Stimulated activated CD4-positive, alpha-beta T cell treated with anti-CD3 and anti-CD28 coated beads, Interleukin-12 subunit alpha, Interleukin-12 subunit beta, amount 100 ng/mL, for 4 hours (primary cell): Measurements from ENCODE around the gene ILF3.
A peak's percentile ranks its signal among the peaks of the same experiment; 100 is the strongest.

Experiments used
- DNase-seq: peaks from one replicate; pipeline ENCODE4 v3.0.0-alpha.2; 2020

ILF3 gene

GRCh38 chr19:10678813-10679212, 24.7 kb downstream of the ILF3 start:
- no peak for DNase-seq

- no peak for DNase-seq
Observed at GRCh38 chr19:10679743-10680142, 25.6 kb downstream of the ILF3 start.

- DNase-seq = no peak
Observed at GRCh38 chr19:10680545-10681135, 26.5 kb downstream of the ILF3 start.

- DNase-seq = no peak
Observed at GRCh38 chr19:10681658-10682057, 27.5 kb downstream of the ILF3 start.

- no peak for DNase-seq
Observed at GRCh38 chr19:10682397-10683063, 28.4 kb downstream of the ILF3 start.

- DNase-seq = no peak
Observed at GRCh38 chr19:10683064-10683426, 28.9 kb downstream of the ILF3 start.

GRCh38 chr19:10683582-10683981, 29.4 kb downstream of the ILF3 start:
- no peak for DNase-seq

GRCh38 chr19:10685210-10685609, 31.1 kb downstream of the ILF3 start:
- DNase-seq = no peak

GRCh38 chr19:10686193-10686592, 32.0 kb downstream of the ILF3 start:
- no peak for DNase-seq

- DNase-seq = no peak
Observed at GRCh38 chr19:10686661-10687517, 32.7 kb downstream of the ILF3 start.

- DNase-seq = no peak
Observed at GRCh38 chr19:10687518-10688288, 33.6 kb downstream of the ILF3 start.

GRCh38 chr19:10688545-10689280, 34.6 kb downstream of the ILF3 start:
- DNase-seq = no peak

- no peak for DNase-seq
Observed at GRCh38 chr19:10690341-10690781, 36.2 kb downstream of the ILF3 start.

- DNase-seq = no peak
Observed at GRCh38 chr19:10691178-10691881, 37.2 kb downstream of the ILF3 start.

GRCh38 chr19:10691883-10692282, 37.7 kb downstream of the ILF3 start:
- DNase-seq = no peak

- DNase-seq = no peak
Observed at GRCh38 chr19:10692673-10693264, 38.6 kb downstream of the ILF3 start.

GRCh38 chr19:10694706-10695307, 40.7 kb downstream of the ILF3 start:
- no peak for DNase-seq

GRCh38 chr19:10695401-10696398, 41.6 kb downstream of the ILF3 start:
- peak; percentile 86 for DNase-seq

GRCh38 chr19:10699650-10700335, 45.6 kb downstream of the ILF3 start:
- peak; percentile 67 for DNase-seq
